HG02678 (cell line): ENCODE data around the gene CCDC7.
"Not testable (repeated sequence)": the region's sequence is repeated elsewhere in the genome, so short reads cannot be mapped to it uniquely, and the experiment has no call there.

Experiments
- ATAC-seq: cut with Tn5 transposase; IDR thresholded peaks from one replicate; pipeline ENCODE4 v1.9.1; 2021; ENCODE audit warnings: mild to moderate bottlenecking, moderate library complexity; ENCODE audit not compliant: unreplicated experiment

CCDC7 gene

GRCh38 chr10:32446536-32447406, 831 bp downstream of the CCDC7 start:
- no peak for ATAC-seq

- no peak for ATAC-seq
These were observed 8.2 kb downstream of the CCDC7 start for GRCh38 chr10:32454148-32454547.

- no peak for ATAC-seq
These were observed 13.2 kb downstream of the CCDC7 start for GRCh38 chr10:32459051-32459698.

- peak; percentile 67 for ATAC-seq
These were observed 15.3 kb downstream of the CCDC7 start for GRCh38 chr10:32461203-32461602.

- no peak for ATAC-seq
These were observed 25.3 kb downstream of the CCDC7 start for GRCh38 chr10:32471232-32471631.

- no peak for ATAC-seq
These were observed 31.6 kb downstream of the CCDC7 start for GRCh38 chr10:32477499-32477898.

GRCh38 chr10:32481606-32482005, 35.7 kb downstream of the CCDC7 start:
- ATAC-seq, result no peak

GRCh38 chr10:32483019-32483502, 37.1 kb downstream of the CCDC7 start:
- ATAC-seq, result not testable (repeated sequence)

GRCh38 chr10:32488038-32488437, 42.1 kb downstream of the CCDC7 start:
- ATAC-seq, result not testable (repeated sequence)

GRCh38 chr10:32489158-32489557, 43.2 kb downstream of the CCDC7 start:
- ATAC-seq, result no peak

- no peak for ATAC-seq
These were observed 44.0 kb downstream of the CCDC7 start for GRCh38 chr10:32489901-32490300.

GRCh38 chr10:32494562-32494961, 48.6 kb downstream of the CCDC7 start:
- ATAC-seq, result not testable (repeated sequence)

- ATAC-seq, result not testable (repeated sequence)
These were observed 54.2 kb downstream of the CCDC7 start for GRCh38 chr10:32500136-32500535.

- no peak for ATAC-seq
These were observed 56.0 kb downstream of the CCDC7 start for GRCh38 chr10:32501906-32502305.

- ATAC-seq, result not testable (repeated sequence)
These were observed 60.0 kb downstream of the CCDC7 start for GRCh38 chr10:32505762-32506420.

- ATAC-seq, result no peak
These were observed 65.7 kb downstream of the CCDC7 start for GRCh38 chr10:32511599-32511998.

GRCh38 chr10:32516567-32517495, 70.9 kb downstream of the CCDC7 start:
- ATAC-seq, result no peak

- ATAC-seq, result no peak
These were observed 84.3 kb downstream of the CCDC7 start for GRCh38 chr10:32530231-32530630.

- ATAC-seq, result no peak
These were observed 92.3 kb downstream of the CCDC7 start for GRCh38 chr10:32538256-32538655.

GRCh38 chr10:32540691-32541470, 94.9 kb downstream of the CCDC7 start:
- ATAC-seq, result no peak
